Right renal cortex interstitium (tissue), 3 donors: Measurements from ENCODE around the gene MGAT3. TPM values are rescaled to one million over a fixed set of nuclear protein-coding genes. Genes with fewer than 3 reads are reported as not detected.
"Not testable (repeated sequence)": the region's sequence is repeated elsewhere in the genome, so short reads cannot be mapped to it uniquely, and the experiment has no call there.

Experiments used
- DNase-seq, 3 donors: peaks; one replicate each; pipeline ENCODE4 v3.0.0-alpha.2; 2013; ENCODE audit warnings: low read depth in 3 of 3, low spot score in 2 of 3
- polyA plus RNA-seq, 3 donors: library from polyadenylated mRNA; unstranded; fragments of 120-200 nt; gene quantifications; one replicate each; pipeline ENCODE4 v1.2.1, GENCODE V29; 2013; ENCODE audit not compliant: insufficient read length in 3 of 3

The MGAT3 gene
- polyA plus RNA-seq, result 10 to 100 TPM; 18.7 to 26.7 (median 23.8) TPM

- DNase-seq, result no peak
These were observed at the start of gene MGAT3 for GRCh38 chr22:39456522-39457197. MGAT3 (plus strand) TSS chr22:39457012; CDS start chr22:39487348, 30,336 bp downstream.

- DNase-seq, result no peak
These were observed 48.6 kb upstream of the MGAT3 start for GRCh38 chr22:39408173-39408572.

- no peak for DNase-seq
These were observed 48.0 kb upstream of the MGAT3 start for GRCh38 chr22:39408807-39409206.

- DNase-seq, result no peak
These were observed 47.2 kb upstream of the MGAT3 start for GRCh38 chr22:39409516-39410029.

- no peak for DNase-seq
These were observed 46.5 kb upstream of the MGAT3 start for GRCh38 chr22:39410264-39410663.

GRCh38 chr22:39411828-39412365, 44.9 kb upstream of the MGAT3 start:
- not testable (repeated sequence) for DNase-seq

- DNase-seq, result not testable (repeated sequence)
These were observed 43.6 kb upstream of the MGAT3 start for GRCh38 chr22:39413204-39413603.

- no peak for DNase-seq
These were observed 42.4 kb upstream of the MGAT3 start for GRCh38 chr22:39414377-39414776.

GRCh38 chr22:39414886-39415285, 41.9 kb upstream of the MGAT3 start:
- DNase-seq, result no peak

- no peak for DNase-seq
These were observed 41.3 kb upstream of the MGAT3 start for GRCh38 chr22:39415506-39415905.

GRCh38 chr22:39416319-39416718, 40.5 kb upstream of the MGAT3 start:
- DNase-seq, result no peak

- DNase-seq, result no peak
These were observed 39.2 kb upstream of the MGAT3 start for GRCh38 chr22:39417641-39418040.

GRCh38 chr22:39418696-39419095, 38.1 kb upstream of the MGAT3 start:
- DNase-seq, result no peak

- DNase-seq, result no peak
These were observed 37.7 kb upstream of the MGAT3 start for GRCh38 chr22:39419096-39419495.

GRCh38 chr22:39419911-39420310, 36.9 kb upstream of the MGAT3 start:
- DNase-seq, result no peak

- DNase-seq, result no peak
These were observed 35.1 kb upstream of the MGAT3 start for GRCh38 chr22:39421691-39422090.

- no peak for DNase-seq
These were observed 34.7 kb upstream of the MGAT3 start for GRCh38 chr22:39422101-39422500.

GRCh38 chr22:39422721-39423120, 34.1 kb upstream of the MGAT3 start:
- no peak for DNase-seq

GRCh38 chr22:39423976-39424375, 32.8 kb upstream of the MGAT3 start:
- no peak for DNase-seq

- no peak for DNase-seq
These were observed 30.3 kb upstream of the MGAT3 start for GRCh38 chr22:39426380-39427043.

- DNase-seq, result no peak
These were observed 28.8 kb upstream of the MGAT3 start for GRCh38 chr22:39427751-39428596.
